PC-9 (cell line): ENCODE measurements around the gene BAIAP2.

Experiments used
- CTCF ChIP-seq: fragments of 200-600 bp; sonication (generic); conservative IDR thresholded peaks from 2 replicates; pipeline ENCODE4 v1.6.1; 2017; ENCODE audit warnings: mixed run types, antibody characterized with exemption, mild to moderate bottlenecking, moderate library complexity
- EZH2 ChIP-seq: fragments of 200-600 bp; sonication (generic); IDR thresholded peaks from 2 replicates; pipeline ENCODE4 v1.8.0; 2017; ENCODE audit warnings: antibody characterized with exemption, low read depth

- TF ChIP-seq CTCF (no peak), EZH2 (no peak)
Measured at GRCh38 chr17:81037026-81037797, 2.3 kb downstream of the BAIAP2 start.
